GM21360 (cell line): ENCODE measurements around the gene PZP.

Source experiments
- ATAC-seq: cut with Tn5 transposase; IDR thresholded peaks from one replicate; pipeline ENCODE4 v1.9.1; 2021; ENCODE audit warnings: mild to moderate bottlenecking, moderate library complexity; ENCODE audit not compliant: unreplicated experiment

PZP gene

DNA sequence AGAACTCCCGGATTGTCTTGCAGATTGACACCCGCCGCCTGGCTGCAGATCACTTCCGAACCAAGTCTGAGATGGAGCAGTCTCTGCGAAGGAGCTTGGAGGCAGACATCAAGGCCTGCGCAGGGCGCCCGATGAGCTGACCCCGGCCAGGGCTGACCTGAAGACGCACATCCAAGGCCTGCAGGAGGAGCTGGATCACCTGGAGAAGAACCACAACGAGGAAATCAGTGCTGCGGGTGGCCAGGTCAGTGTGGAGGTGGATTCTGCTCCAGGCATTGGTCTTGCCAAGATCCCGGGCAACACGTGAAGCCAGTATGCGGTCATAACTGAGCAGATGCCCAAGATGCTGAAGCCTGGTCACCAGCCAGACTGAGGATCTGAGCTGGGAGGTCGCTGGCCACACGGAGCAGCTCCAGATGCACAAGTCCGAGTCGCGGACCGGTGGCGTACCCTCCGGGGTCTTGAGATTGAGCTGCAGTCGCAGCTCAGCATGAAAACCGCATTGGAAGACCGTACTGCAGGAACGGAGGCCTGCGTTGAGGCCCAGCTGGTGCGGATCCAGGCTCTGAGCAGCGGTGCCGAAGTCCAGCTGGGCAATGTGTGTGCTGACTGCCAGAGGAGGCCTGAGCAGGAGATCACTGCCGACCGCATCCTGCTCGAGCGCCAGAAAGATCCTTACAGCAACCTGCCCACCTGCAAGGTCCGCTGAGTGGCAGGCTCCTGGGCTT lies 80.1 kb downstream of the PZP start:
- no peak for ATAC-seq

DNA sequence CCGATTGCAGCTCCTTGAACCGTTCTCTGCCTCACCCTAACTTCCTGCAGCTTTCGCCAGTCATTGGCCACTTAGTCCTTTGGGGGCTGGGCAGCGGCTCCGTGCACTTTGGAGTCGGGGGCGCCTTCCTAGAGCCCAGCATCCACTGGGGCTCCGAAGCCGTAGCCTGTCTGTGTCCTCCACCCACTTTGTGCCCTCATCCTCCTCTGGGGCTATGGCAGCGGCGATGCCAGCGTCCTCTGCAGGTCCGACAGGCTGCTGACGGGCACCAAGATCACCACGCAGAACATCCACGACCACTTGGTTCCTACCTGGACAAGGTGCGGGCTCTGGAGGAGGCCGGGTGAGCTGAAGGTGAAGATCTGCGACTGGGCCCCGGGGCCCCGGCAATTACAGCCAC lies 80.7 kb downstream of the PZP start:
- ATAC-seq, result no peak

DNA sequence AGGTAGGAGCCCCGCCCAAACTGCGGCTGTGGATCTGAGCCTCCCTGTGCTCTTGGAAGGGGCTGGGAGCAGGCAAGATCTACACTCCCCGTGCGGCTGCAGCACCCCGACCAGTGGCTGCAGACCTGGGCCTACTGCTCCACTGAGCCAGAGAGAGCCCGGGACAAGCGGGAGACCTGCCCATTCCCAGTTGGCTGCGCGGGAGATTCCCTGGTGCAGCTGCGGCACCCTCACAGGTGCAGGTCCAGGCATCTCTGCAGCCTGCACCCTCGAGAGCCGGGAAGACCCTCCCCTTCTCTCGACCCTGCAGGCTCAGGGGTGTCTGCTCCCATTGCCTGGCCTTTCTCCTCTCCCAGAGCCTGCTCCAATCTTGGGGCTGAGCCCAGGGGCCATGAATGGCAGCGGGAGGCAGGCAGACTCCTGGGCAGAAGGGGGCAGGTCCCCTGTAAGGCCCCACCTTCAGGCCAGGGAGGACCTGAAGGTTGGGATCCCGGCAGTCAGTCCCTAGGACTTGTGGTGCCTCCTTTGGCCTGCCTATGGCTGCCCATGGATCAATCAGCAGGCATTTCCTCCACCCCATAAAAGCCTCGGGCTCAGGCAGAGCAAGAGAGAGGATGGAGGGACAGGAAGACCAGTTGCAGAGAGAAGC lies 83.7 kb downstream of the PZP start:
- ATAC-seq, result no peak

DNA sequence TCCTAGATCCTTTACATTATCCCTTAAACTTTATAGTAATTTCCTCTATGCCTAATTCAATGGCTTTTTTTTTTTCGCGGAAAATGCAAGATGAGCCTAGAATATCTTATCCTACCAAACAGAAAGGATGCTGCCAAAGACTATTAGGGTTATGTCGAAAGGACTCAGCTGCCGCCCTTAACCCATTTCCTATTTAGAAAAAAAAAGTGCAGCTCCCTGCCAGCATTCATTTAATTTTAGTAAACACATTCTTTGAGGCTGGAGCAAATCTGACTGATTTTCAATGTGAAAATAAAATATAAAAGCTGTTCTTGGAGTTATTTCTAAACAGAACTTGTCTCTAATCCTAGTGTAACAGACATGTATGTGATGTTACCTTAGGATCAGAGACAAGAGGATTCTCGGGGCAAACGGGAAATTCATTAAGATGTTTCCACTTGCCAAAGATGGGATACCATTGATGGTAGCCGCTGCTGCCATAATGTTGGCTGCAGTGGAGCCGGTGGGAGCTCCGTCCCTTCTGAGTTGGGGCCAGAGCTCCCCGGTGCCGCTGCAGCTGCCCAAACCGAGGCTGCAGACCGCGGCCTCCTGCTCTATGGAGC lies 84.3 kb downstream of the PZP start:
- no peak for ATAC-seq

DNA sequence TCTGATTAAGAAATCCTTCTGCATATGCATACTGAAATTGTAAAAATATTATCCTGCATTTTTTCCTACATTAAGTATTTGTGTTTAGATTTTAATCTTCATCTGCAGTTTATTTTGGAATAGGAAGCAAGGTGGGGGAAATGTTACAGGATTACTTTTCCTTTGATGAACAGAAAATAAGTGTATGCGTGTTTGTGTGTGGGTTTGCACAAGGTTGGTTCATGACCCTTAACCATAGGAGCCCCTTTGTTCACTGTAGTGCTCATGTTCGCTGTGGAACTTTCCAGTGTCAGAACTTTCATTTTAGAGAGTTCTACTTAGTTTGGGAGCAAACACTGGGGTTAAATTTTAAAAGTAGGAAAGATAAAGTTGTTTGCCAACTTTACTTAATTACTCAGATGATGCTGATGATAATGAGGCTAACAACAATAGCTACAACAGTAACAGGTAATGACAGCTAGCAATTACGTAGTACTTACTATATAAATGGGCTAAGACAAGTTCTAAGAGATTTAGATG lies 86.0 kb downstream of the PZP start:
- ATAC-seq, result no peak

DNA sequence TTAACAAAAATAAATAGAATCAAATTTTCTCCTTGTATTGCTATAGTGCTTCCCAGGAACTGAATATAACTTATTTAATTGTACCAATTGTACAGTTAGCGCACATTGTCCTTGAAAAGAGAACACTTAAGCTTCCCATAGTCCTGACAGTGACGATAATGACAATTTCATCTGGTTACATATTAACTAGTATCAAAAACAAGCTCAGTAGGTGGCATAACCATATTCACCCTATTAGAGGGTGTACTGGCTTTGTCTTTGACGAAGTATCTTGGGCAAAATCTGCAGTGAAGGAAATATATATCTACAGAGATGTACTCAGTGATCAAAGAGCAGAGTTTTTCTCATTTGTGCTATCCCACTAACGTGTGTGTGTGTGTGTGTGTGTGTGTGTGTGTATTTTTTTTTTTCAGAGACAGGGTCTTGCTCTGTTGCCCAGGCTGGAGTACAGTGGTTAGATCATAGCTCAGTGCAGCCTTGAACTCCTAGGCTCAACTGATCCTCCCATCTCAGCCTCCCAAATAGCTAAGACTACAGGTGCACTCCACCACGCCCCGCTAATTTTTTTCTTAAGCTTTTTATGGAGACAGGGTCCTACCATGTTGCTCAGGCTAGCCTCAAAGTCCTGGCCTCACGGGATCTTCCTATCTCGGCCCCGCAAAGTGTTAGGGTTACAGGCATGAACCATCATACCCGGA lies 87.6 kb downstream of the PZP start:
- no peak for ATAC-seq

DNA sequence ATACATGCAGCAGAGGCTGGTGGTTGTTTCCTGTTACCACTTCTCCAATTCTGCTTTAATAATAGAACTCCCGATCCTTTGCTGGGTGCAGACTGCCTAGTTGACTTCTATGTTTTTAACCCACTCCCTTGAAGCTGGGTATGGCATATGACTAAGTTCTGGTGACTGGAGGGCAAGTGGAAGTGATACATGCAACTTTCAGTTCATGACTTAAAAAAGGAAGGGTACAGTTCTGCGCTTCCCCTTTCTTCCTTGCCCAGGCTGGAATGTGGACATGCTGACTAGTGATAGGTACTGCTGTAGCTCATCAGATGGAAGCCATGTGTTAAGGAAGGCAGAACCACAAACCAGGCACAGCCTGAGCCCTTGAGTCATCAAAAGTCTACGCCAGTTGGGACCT lies 90.0 kb downstream of the PZP start:
- no peak for ATAC-seq

DNA sequence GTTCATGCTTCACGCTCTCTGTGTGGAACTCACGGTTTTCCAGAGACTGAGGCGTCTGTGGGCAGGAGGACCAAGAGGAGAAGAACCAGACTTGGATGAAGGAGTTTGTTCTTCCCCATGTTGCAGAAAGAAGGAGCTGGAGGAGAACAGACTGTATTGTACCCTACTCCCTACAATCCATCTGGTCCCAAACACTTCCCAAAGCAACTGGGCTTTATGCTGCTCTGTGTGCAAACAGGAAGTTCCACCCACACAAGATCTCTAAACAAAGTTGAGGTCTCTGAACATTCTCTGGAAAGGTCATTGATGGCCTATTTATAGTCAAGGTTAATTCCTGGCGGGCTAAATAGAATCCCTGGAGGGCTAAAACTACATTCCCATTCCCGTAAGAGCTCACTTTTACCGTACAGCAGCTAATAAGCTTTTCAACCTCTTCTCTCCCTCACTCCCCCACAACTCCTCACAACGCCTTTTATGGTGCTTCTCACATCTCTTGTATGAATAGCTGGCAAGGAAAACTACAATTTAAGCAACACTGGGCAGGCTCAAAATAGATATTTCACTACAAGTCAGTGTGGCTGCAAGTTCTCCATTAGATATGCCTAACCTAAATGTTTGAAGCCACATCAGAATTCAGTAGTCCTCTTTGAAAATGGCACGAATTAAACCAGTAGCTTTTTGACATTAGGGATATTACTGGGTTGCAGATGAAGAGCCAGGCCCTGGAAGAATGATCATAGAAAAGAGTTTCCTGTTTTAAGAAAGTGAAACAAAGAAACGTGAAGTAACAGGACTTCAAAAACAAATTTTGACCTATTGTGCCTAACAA lies 92.2 kb downstream of the PZP start, which contains the start of gene A2M:
A2M (minus strand) TSS at position 189 of the 829 bp plus-strand sequence; CDS start at position 119, 70 bp downstream.
- ATAC-seq, result no peak

DNA sequence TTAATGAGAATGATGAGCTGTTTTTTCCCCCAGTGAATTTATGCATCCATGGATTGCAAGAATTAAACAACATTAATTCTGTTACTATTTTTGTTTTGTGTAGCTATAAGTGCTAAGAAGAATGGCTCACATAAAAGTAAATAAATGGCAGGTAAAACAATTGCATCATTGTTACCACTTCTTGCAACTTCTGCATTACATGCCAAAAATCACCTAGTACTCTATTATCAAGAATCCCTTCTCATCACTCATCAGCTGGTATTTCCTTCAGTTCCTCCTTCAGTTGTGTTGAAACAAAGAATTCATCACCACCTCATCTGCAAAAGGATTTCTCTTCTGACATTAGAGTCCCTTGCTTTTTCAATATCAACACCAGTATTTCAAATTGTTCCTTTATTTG lies 93.2 kb downstream of the PZP start:
- no peak for ATAC-seq

DNA sequence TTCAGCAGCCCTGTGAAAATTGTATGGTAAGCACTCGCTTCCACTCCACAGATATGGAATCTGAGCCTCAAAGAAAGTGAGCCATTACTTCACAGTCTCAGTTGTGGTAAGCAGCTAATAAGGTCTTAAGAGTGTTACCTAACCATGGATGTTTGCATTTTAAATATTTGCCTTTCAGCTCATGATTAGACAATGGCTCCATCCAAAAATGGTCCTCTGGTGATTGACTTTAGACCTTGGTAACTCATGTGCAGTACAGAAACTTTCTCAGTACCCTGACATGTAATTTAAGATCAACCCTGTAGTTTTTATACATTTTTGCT lies 94.2 kb downstream of the PZP start:
- no peak for ATAC-seq

DNA sequence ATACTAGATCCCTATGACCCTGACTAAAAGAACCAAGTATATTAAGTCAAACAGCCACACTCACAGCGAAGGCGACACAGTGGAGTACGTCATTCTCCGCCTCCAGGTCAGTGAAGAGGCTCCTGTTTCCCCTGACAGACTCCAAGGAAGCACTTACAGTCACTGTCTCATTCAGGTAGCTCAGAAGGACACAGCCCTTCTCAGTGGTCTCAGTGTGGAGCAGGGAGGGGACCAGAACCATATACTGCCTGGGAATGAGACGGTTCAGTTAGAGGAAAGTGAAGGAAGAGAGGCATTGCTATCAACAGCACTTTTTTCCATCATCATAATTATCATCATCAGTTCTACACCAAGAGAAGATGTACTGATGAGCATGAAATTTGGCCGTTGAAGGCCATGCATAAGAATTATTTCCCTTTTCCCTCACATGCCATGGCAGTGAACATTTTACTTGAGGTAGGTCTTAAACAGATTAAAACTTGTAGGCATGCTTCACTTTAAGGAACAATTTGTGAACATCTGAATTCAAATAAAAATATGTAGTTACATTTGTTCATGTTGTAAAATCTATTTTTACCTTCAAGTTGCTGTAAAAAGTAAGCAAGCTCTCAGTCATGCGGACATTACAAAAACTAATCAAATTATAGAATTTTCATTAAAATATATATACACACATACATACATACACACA lies 94.8 kb downstream of the PZP start:
- no peak for ATAC-seq

DNA sequence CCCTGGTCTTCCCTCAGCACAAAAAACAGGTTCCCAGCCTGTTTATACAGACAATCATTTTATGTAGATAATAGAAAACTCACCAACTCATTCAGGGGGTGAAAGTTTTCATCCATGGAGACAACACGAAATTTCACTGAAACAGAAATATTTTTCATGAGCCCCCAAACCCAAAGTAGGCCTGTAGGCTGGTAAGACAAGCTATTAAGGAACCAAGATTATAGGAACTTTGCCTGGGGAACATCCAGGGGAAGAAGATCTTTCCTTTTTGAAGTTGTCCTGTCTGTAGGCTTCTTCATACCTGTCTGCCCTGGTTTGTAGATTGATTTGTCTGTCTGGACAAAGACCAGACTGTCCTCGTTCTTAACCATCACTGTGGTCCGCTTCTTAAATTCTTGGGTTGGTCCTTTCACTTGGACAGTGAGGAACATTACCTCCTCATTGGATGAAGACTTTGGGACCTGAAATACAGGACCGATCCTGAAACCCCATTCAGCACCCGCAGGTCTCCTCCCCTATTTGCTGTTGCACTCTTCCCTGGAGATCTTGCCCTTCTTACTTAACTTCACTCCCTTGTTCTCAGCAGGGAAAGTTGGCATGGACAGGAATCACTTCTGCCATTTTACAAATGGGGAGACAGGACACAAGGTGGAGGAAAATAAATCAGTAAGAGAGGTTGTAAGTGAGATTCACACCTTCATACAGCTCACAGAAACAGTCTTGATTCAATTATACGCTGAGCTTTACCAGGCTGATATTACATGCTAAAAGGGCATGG lies 95.9 kb downstream of the PZP start:
- no peak for ATAC-seq

DNA sequence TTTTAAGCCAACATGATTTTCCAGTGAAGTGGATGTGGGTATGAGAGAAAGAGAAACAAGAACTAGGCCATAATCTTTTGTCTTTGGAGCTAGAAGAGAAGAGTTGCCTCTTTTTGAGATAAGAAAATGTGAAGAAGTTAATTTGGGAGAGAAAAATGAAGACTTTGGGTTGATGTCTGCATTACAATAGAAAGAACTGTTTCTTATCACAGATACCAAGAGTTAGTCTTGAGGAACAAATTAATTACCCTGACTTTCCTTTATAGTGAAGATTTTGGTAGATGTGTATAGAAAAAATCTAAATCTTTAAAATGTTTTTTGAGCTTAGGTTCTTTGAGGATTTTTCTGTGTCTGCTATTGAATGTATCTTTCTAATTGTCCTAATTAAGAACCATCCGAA lies 96.7 kb downstream of the PZP start:
- ATAC-seq, result no peak

DNA sequence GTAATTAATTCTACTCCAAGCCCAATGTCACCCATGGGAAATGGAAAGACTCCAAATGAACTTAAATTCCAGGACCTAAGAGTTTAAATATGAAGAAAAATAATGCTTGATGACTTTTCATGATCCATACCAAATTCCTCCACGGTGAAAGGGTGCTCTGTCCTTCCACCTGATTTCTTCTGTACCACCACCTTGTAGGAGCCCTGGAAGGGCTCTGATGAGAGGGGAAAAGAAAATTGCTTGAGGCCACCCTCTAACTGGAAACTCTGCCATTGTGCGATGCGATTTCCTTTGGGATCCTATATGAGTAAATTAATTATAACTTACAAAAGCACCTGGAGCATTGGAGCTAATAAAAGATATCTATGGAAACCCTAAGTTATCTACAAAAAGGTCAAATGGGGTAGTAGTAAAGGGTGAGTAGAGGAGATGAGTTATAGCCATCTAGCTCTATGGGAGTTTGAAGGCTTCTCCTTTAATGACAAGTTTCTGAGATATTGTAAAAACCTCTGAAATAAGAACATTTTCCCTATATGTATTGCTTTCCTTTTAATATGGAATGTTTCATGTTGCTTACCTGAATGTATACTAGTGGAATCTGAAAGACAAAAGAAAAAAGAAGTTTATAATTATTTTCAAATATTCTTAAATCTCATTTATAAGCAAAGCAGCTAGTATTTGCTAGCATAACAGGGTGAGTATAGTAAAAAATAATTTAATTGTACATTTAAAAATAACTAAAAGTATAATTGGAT lies 98.3 kb downstream of the PZP start:
- ATAC-seq, result no peak

DNA sequence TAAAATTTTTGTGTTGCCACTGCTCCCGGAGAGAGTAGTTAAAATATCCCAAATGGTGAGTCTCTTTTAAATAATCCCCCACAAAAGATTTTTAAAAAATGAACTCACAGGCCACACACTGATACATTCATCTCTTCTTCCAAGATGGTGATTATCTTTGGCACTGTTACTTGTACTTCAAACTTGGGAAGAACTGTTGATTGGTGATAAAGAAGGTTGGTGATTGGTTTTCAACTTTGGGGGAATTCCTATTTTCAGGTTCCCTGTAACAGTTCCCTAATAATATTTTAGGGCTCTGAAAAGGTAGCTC lies 99.0 kb downstream of the PZP start:
- no peak for ATAC-seq

DNA sequence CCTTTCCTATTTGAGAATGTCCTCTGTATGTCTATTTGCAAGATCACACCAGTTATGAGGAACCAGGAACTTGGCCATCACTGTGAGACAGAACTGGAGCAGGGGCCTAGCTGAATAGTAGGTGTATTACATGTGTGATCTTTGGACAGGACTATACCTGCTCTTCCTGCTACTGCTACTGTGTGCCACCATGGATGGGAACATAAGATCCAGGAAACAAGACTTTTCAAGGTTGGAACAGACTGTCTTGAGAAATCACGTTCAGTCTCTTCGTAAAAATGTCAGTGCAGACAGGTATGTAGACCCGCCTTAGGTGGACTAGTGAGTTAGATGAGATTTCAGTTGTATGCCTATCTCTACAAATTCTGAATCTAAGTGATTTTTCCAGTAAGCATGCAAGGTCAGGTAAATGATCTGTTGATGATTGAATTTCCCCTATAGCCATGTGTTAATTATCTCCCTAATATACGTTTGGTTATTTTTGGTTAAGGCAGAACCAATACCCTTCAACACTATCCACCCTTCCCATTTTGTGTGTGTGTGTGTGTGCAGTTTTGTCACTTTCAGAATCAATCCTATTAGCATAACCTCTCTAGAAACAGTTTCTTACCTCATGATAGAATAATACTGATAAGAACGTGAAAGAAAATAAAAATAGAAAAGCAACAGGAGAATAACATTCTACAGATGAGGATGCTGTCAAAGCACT lies 99.5 kb downstream of the PZP start:
- ATAC-seq, result no peak

DNA sequence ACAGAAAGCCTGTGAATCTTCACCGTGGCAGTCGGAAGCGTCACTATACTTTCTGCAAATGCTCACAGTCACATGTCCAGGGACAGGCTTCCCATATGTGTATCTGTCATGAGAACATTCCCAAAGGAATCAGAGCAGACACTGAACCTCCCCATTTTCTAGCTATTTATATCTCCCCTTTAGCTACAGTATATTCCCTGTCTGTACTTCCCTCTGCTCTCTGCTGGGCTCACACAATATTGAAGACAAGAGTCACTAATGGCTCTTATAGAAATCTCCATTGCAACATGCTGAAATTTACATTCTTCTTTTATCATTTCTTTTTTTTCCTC lies 100.7 kb downstream of the PZP start:
- ATAC-seq, result no peak
